ENCODE measurements around the gene DCTD.

- TF ChIP-seq CTCF (IDR thresholded peaks at IDR 0.05) (no peak), POLR2A (IDR thresholded peaks at IDR 0.05) (no peak)
Observed at GRCh38 chr4:182869697-182870096, 47.5 kb downstream of the DCTD start.

Data from body of pancreas (tissue), 4 donors.